Cardiac fibroblast (primary cell): ENCODE measurements around the gene CKS1B.
A peak's percentile ranks its signal among the peaks of the same experiment; 100 is the strongest.

Experiments used
- DNase-seq, 2 donors: peaks; one replicate each; pipeline versions ENCODE4 v3.0.0 to v3.0.0-alpha.2; 2010; ENCODE audit warnings: low read depth in 2 of 2
- H3K4me3 ChIP-seq, 2 donors: replicated peaks in 1 of 2; 1 replicate in 1 of 2; 2 replicates in 1 of 2; pipeline ENCODE4 v1.5.1; 2011; ENCODE audit warnings: low read depth in 2 of 2, low read length in 2 of 2, mild to moderate bottlenecking in 2 of 2, moderate library complexity in 1 of 2
- CTCF ChIP-seq: IDR thresholded peaks from one replicate; pipeline ENCODE4 v1.5.1; 2011; ENCODE audit warnings: low read depth, mild to moderate bottlenecking, low read length, inconsistent platforms

Gene CKS1B

GRCh38 chr1:154999571-155000410, 25.3 kb downstream of the CKS1B start:
- TF ChIP-seq CTCF: no peak
- DNase-seq: no peak
- H3K4me3 ChIP-seq: peak overlapping the region; percentile 68 to 70

GRCh38 chr1:155000411-155000725, 25.9 kb downstream of the CKS1B start:
- DNase-seq: no peak

GRCh38 chr1:155000726-155001424, 26.4 kb downstream of the CKS1B start:
- DNase-seq: peak; percentile 83 to 88
- peak; percentile 2 for TF ChIP-seq CTCF
- peak overlapping the region; percentile 68 to 70 for H3K4me3 ChIP-seq

More at GRCh38 chr1:155000411-155000725, 25.9 kb downstream of the CKS1B start:
- TF ChIP-seq CTCF: no peak
- peak overlapping the region; percentile 68 to 70 for H3K4me3 ChIP-seq

GRCh38 chr1:155001425-155001674, 26.9 kb downstream of the CKS1B start:
- DNase-seq: no peak
- H3K4me3 ChIP-seq: peak overlapping the region; percentile 68 to 70
- TF ChIP-seq CTCF: no peak

- peak; percentile 38 for TF ChIP-seq CTCF
- DNase-seq: peak; percentile 99
- peak overlapping the region; percentile 68 to 88 for H3K4me3 ChIP-seq
Observed at GRCh38 chr1:155001675-155002463, 27.4 kb downstream of the CKS1B start.

- DNase-seq: peak; percentile 29 to 36
- TF ChIP-seq CTCF: no peak
Observed at GRCh38 chr1:155002464-155003226, 28.2 kb downstream of the CKS1B start, which contains the start of gene ZBTB7B. Gene ZBTB7B, plus strand, starts transcription at chr1:155002802. Its CDS starts 11,859 bp downstream, at chr1:155014661.

More at GRCh38 chr1:155002464-155003226, 28.2 kb downstream of the CKS1B start, which contains the start of gene ZBTB7B:
- H3K4me3 ChIP-seq: peak within 1 kb of the TSS; percentile 85 to 88
